ENCODE results near the gene CTBP2.

GRCh38 chr10:124983321-124983720 is 177.0 kb downstream of the CTBP2 start:
- TF ChIP-seq, protein P1, sequence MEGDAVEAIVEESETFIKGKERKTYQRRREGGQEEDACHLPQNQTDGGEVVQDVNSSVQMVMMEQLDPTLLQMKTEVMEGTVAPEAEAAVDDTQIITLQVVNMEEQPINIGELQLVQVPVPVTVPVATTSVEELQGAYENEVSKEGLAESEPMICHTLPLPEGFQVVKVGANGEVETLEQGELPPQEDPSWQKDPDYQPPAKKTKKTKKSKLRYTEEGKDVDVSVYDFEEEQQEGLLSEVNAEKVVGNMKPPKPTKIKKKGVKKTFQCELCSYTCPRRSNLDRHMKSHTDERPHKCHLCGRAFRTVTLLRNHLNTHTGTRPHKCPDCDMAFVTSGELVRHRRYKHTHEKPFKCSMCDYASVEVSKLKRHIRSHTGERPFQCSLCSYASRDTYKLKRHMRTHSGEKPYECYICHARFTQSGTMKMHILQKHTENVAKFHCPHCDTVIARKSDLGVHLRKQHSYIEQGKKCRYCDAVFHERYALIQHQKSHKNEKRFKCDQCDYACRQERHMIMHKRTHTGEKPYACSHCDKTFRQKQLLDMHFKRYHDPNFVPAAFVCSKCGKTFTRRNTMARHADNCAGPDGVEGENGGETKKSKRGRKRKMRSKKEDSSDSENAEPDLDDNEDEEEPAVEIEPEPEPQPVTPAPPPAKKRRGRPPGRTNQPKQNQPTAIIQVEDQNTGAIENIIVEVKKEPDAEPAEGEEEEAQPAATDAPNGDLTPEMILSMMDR (IDR thresholded peaks at IDR 0.05 in 8 of 11, conservative IDR thresholded peaks at IDR 0.05 in 3 of 11), result no peak
- TF ChIP-seq POLR2A (IDR thresholded peaks at IDR 0.05) (no peak), POLR2AphosphoS5 (IDR thresholded peaks at IDR 0.05) (peak in 1 of 3 donors; percentile 21)

Data from spleen (tissue), 7 donors.